ENCODE data around the gene RNPC3. TPM values are rescaled to one million over a fixed set of nuclear protein-coding genes. Genes with fewer than 3 reads are reported as not detected.

The RNPC3 gene
- polyA plus RNA-seq, 1 donor from 2014 or later: 61.0 TPM

DNA sequence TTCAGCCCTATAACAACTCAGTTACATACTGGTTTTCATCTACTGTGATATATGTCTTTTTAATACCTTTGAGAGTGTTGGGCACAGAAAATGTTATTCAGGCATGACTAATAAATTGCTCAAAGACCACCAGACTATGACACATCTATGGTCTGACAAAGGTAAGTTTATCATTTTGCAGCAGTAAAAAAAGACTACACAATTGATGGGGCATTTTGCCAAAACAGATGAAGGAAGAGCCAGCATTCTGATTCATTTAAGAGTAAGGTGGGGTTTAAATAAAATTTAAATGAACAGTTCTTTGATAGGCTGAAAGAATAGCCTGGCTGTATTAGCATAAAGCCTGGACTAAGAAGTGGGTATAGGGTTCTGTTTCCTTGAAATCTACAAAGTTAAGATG, 8.8 kb upstream of the RNPC3 start:
- TF ChIP-seq TAF1 (IDR thresholded peaks at IDR 0.05; ENCODE audit: low read depth) (no peak), RAD21 (conservative IDR thresholded peaks at IDR 0.05) (no peak), POLR2AphosphoS5 (IDR thresholded peaks at IDR 0.05) (no peak), EZH2 (IDR thresholded peaks at IDR 0.05; ENCODE audit: borderline replicate concordance, insufficient read depth, low read length, poor library complexity, severe bottlenecking) (no peak), EP300 (conservative IDR thresholded peaks at IDR 0.05; ENCODE audit: poor library complexity, severe bottlenecking) (no peak), MXI1 (conservative IDR thresholded peaks at IDR 0.05; ENCODE audit: poor library complexity, severe bottlenecking) (no peak), SMC3 (conservative IDR thresholded peaks at IDR 0.05; ENCODE audit: poor library complexity) (no peak)
- TF ChIP-seq, protein P1, sequence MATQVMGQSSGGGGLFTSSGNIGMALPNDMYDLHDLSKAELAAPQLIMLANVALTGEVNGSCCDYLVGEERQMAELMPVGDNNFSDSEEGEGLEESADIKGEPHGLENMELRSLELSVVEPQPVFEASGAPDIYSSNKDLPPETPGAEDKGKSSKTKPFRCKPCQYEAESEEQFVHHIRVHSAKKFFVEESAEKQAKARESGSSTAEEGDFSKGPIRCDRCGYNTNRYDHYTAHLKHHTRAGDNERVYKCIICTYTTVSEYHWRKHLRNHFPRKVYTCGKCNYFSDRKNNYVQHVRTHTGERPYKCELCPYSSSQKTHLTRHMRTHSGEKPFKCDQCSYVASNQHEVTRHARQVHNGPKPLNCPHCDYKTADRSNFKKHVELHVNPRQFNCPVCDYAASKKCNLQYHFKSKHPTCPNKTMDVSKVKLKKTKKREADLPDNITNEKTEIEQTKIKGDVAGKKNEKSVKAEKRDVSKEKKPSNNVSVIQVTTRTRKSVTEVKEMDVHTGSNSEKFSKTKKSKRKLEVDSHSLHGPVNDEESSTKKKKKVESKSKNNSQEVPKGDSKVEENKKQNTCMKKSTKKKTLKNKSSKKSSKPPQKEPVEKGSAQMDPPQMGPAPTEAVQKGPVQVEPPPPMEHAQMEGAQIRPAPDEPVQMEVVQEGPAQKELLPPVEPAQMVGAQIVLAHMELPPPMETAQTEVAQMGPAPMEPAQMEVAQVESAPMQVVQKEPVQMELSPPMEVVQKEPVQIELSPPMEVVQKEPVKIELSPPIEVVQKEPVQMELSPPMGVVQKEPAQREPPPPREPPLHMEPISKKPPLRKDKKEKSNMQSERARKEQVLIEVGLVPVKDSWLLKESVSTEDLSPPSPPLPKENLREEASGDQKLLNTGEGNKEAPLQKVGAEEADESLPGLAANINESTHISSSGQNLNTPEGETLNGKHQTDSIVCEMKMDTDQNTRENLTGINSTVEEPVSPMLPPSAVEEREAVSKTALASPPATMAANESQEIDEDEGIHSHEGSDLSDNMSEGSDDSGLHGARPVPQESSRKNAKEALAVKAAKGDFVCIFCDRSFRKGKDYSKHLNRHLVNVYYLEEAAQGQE (IDR thresholded peaks at IDR 0.05; ENCODE audit: borderline replicate concordance): no peak
- TF ChIP-seq, protein P2, sequence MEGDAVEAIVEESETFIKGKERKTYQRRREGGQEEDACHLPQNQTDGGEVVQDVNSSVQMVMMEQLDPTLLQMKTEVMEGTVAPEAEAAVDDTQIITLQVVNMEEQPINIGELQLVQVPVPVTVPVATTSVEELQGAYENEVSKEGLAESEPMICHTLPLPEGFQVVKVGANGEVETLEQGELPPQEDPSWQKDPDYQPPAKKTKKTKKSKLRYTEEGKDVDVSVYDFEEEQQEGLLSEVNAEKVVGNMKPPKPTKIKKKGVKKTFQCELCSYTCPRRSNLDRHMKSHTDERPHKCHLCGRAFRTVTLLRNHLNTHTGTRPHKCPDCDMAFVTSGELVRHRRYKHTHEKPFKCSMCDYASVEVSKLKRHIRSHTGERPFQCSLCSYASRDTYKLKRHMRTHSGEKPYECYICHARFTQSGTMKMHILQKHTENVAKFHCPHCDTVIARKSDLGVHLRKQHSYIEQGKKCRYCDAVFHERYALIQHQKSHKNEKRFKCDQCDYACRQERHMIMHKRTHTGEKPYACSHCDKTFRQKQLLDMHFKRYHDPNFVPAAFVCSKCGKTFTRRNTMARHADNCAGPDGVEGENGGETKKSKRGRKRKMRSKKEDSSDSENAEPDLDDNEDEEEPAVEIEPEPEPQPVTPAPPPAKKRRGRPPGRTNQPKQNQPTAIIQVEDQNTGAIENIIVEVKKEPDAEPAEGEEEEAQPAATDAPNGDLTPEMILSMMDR (IDR thresholded peaks at IDR 0.05; ENCODE audit: poor library complexity, severe bottlenecking): no peak
- H3K27me3 ChIP-seq (ENCODE audit: insufficient read depth, low read depth, low read length): no peaks in the 10 kb centered on the region
- H3K9ac ChIP-seq (ENCODE audit: low read length): no peak overlapping the region
- no peak overlapping the region for H2AFZ ChIP-seq (ENCODE audit: low read depth, low read length)
- no peak overlapping the region for H3K27ac ChIP-seq (ENCODE audit: low read length)
- no peak overlapping the region for H3K4me2 ChIP-seq (ENCODE audit: low read length)
- H3K79me2 ChIP-seq (replicated peaks; ENCODE audit: insufficient read depth, low read length): no peaks in the 10 kb centered on the region
- H3K36me3 ChIP-seq (ENCODE audit: insufficient read depth, low read length): no peaks in the 10 kb centered on the region
- no peak overlapping the region for H3K4me3 ChIP-seq (ENCODE audit: low read length)
- H3F3A ChIP-seq (ENCODE audit: insufficient read depth, low read length, poor library complexity, severe bottlenecking): no peaks in the 10 kb centered on the region
- no peaks in the 10 kb centered on the region for H3K9me2 ChIP-seq (ENCODE audit: insufficient read depth, low read length)
- no peaks in the 10 kb centered on the region for H3K9me3 ChIP-seq (ENCODE audit: low read length)
- H4K20me1 ChIP-seq (ENCODE audit: insufficient read depth): no peaks in the 10 kb centered on the region

DNA sequence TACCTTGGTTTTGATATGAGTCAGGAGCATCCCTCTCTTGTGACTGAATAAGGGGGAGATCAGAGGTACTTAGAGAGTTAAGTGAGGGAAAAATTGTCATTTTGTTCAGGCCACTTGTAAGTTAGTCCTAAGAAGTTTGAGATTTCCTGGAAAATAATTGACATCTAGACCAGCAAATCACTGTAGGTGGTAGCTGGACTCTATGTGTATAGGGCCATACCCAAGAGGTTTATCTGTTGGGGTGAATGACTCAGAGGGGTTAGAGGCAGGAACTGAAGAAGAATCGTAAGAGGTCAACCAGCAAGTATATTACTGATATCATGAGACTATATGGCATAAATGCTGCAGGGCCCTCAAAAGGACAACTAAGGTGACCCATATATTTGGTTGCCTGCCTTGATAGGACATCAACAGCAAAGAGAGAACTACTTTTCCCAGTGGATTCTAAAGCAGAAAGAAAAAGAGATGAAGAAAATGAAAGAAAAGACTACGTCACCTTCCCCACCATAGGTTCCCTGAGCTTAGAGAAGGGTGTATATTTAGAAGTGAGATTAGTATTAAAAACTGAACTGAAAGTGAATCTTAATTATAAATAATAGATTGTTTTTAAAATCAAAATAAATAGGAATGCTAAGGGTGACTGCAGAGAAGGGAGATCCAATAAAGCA, 8.0 kb upstream of the RNPC3 start:
- Histone ChIP-seq H4K20me1 (ENCODE audit: insufficient read depth) (no peaks in the 10 kb centered on the region), H3K9me3 (ENCODE audit: low read length) (no peaks in the 10 kb centered on the region), H3K36me3 (ENCODE audit: insufficient read depth, low read length) (no peaks in the 10 kb centered on the region), H3K9ac (ENCODE audit: low read length) (no peak overlapping the region), H3K27ac (ENCODE audit: low read length) (no peak overlapping the region), H3K9me2 (ENCODE audit: insufficient read depth, low read length) (no peaks in the 10 kb centered on the region), H2AFZ (ENCODE audit: low read depth, low read length) (no peak overlapping the region), H3F3A (ENCODE audit: insufficient read depth, low read length, poor library complexity, severe bottlenecking) (no peaks in the 10 kb centered on the region), H3K4me3 (ENCODE audit: low read length) (no peak overlapping the region), H3K27me3 (ENCODE audit: insufficient read depth, low read depth, low read length) (no peaks in the 10 kb centered on the region), H3K4me2 (ENCODE audit: low read length) (no peak overlapping the region), H3K79me2 (replicated peaks; ENCODE audit: insufficient read depth, low read length) (no peaks in the 10 kb centered on the region)
- TF ChIP-seq, protein P2 (IDR thresholded peaks at IDR 0.05; ENCODE audit: poor library complexity, severe bottlenecking): no peak
- TF ChIP-seq RAD21 (conservative IDR thresholded peaks at IDR 0.05) (no peak), SMC3 (conservative IDR thresholded peaks at IDR 0.05; ENCODE audit: poor library complexity) (no peak), POLR2AphosphoS5 (IDR thresholded peaks at IDR 0.05) (no peak), MXI1 (conservative IDR thresholded peaks at IDR 0.05; ENCODE audit: poor library complexity, severe bottlenecking) (no peak), TAF1 (IDR thresholded peaks at IDR 0.05; ENCODE audit: low read depth) (no peak), EP300 (conservative IDR thresholded peaks at IDR 0.05; ENCODE audit: poor library complexity, severe bottlenecking) (no peak)
